ENCODE data around the gene FASN.

The FASN gene

GRCh38 chr17:82072827-82073226, 25.2 kb downstream of the FASN start:
- no peak for DNase-seq

GRCh38 chr17:82070611-82071010, 27.4 kb downstream of the FASN start:
- DNase-seq: no peak

GRCh38 chr17:82065638-82066303, 32.3 kb downstream of the FASN start, which contains the start of gene DUS1L:
DUS1L (minus strand) TSS chr17:82065804; CDS start chr17:82065059, 745 bp downstream.
- DNase-seq: peak in 1 of 2 experiments; percentile 76

GRCh38 chr17:82065193-82065637, 32.8 kb downstream of the FASN start:
- no peak for DNase-seq

- no peak for DNase-seq
These were observed 33.4 kb downstream of the FASN start for GRCh38 chr17:82064433-82065192.

GRCh38 chr17:82063424-82064415, 34.3 kb downstream of the FASN start:
- no peak for DNase-seq

GRCh38 chr17:82062984-82063368, 35.1 kb downstream of the FASN start:
- no peak for DNase-seq

GRCh38 chr17:82062076-82062983, 35.7 kb downstream of the FASN start:
- no peak for DNase-seq

- DNase-seq: no peak
These were observed 36.8 kb downstream of the FASN start for GRCh38 chr17:82061047-82061925.

- DNase-seq: no peak
These were observed 37.4 kb downstream of the FASN start for GRCh38 chr17:82060614-82061013.

GRCh38 chr17:82060001-82060380, 38.0 kb downstream of the FASN start:
- no peak for DNase-seq

- no peak for DNase-seq
These were observed 38.6 kb downstream of the FASN start for GRCh38 chr17:82059272-82060000.

GRCh38 chr17:82058855-82059249, 39.2 kb downstream of the FASN start:
- DNase-seq: no peak

GRCh38 chr17:82058230-82058854, 39.7 kb downstream of the FASN start:
- DNase-seq: no peak

GRCh38 chr17:82056729-82057621, 41.1 kb downstream of the FASN start:
- DNase-seq: no peak

- no peak for DNase-seq
These were observed 41.9 kb downstream of the FASN start for GRCh38 chr17:82055965-82056728.

- DNase-seq: no peak
These were observed 42.7 kb downstream of the FASN start for GRCh38 chr17:82055023-82055964.
